ENCODE results near the gene GPRC5C.

DNA sequence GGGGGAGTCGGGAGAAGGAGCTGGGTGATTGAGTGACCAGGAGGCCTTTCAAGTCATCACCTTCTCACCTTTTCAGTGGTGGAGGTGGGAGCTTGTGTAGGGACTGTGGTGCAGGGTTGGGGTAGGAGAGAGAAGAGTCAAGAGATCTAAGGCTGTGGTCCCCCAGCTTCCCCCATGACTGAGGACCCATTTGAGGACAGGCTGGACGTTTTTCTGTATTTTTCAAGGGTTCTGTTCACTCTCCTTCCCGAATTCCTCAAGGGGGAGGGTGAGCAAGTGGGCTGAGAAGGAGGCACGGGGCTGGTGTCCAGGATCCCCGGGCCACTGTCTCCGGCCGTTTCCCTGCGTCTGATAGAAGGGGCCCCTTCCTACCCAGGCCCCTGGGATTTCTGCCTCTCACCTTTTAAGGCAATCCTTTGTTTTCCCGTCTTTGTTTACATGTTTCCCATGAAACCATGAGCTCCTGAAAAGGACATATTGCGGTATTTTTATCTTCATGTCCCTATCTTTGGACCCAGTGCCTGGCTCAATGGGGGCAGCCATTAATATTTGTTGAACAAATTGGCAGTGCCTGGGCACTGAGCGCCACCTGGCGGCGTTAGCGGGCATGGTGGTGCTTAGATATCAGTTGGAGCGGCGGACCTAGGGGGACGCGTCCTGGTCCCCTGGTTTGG is 25.4 kb downstream of the GPRC5C start:
- TF ChIP-seq POLR2A (IDR thresholded peaks at IDR 0.05) (no peak), EP300 (IDR thresholded peaks at IDR 0.05) (no peak)
- TF ChIP-seq, protein P1, sequence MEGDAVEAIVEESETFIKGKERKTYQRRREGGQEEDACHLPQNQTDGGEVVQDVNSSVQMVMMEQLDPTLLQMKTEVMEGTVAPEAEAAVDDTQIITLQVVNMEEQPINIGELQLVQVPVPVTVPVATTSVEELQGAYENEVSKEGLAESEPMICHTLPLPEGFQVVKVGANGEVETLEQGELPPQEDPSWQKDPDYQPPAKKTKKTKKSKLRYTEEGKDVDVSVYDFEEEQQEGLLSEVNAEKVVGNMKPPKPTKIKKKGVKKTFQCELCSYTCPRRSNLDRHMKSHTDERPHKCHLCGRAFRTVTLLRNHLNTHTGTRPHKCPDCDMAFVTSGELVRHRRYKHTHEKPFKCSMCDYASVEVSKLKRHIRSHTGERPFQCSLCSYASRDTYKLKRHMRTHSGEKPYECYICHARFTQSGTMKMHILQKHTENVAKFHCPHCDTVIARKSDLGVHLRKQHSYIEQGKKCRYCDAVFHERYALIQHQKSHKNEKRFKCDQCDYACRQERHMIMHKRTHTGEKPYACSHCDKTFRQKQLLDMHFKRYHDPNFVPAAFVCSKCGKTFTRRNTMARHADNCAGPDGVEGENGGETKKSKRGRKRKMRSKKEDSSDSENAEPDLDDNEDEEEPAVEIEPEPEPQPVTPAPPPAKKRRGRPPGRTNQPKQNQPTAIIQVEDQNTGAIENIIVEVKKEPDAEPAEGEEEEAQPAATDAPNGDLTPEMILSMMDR (IDR thresholded peaks at IDR 0.05): peak in 3 of 4 experiments; percentile 97 to 99 (median 98)
